Mesothelial cell of epicardium (in vitro differentiated cells): ENCODE data around the gene C19orf85. TPM values are rescaled to one million over a fixed set of nuclear protein-coding genes. Genes with fewer than 3 reads are reported as not detected.
A peak's percentile ranks its signal among the peaks of the same experiment; 100 is the strongest.
"Not testable (repeated sequence)": the region's sequence is repeated elsewhere in the genome, so short reads cannot be mapped to it uniquely, and the experiment has no call there.

Experiments
- DNase-seq, 2 experiments: peaks; one replicate each; pipeline ENCODE4 v3.0.0; 2021; ENCODE audit warnings: low spot score in 2 of 2; ENCODE audit not compliant: unreplicated experiment in 2 of 2
- H3K27ac Mint-ChIP-seq: 2 replicates; pipeline ENCODE4 v1.8.0; 2021; ENCODE audit warnings: mixed read lengths
- H3K27me3 Mint-ChIP-seq: 2 replicates; pipeline ENCODE4 v1.8.0; 2021; ENCODE audit warnings: low read depth, mixed read lengths
- H3K36me3 Mint-ChIP-seq: 2 replicates; pipeline ENCODE4 v1.8.0; 2021; ENCODE audit warnings: mixed read lengths
- H3K4me1 Mint-ChIP-seq: 2 replicates; pipeline ENCODE4 v1.8.0; 2021; ENCODE audit warnings: mixed read lengths
- H3K4me3 Mint-ChIP-seq: 2 replicates; pipeline ENCODE4 v1.8.0; 2021; ENCODE audit warnings: mild to moderate bottlenecking, moderate library complexity, mixed read lengths
- H3K9me3 Mint-ChIP-seq: 2 replicates; pipeline ENCODE4 v1.8.0; 2021; ENCODE audit warnings: mixed read lengths
- total RNA-seq: library from RNA; stranded (reverse); gene quantifications from 3 replicates; pipeline ENCODE4 v1.2.1, GENCODE V29; 2021
- TF ChIP-seq, protein P1 (sequence below): fragments of 200-600 bp; sonication (generic); IDR thresholded peaks from one replicate; pipeline ENCODE4 v1.5.0; 2021; ENCODE audit warnings: antibody characterized with exemption; ENCODE audit not compliant: unreplicated experiment

Gene C19orf85
- total RNA-seq, 1 donor from 2014 or later: not detected

DNA sequence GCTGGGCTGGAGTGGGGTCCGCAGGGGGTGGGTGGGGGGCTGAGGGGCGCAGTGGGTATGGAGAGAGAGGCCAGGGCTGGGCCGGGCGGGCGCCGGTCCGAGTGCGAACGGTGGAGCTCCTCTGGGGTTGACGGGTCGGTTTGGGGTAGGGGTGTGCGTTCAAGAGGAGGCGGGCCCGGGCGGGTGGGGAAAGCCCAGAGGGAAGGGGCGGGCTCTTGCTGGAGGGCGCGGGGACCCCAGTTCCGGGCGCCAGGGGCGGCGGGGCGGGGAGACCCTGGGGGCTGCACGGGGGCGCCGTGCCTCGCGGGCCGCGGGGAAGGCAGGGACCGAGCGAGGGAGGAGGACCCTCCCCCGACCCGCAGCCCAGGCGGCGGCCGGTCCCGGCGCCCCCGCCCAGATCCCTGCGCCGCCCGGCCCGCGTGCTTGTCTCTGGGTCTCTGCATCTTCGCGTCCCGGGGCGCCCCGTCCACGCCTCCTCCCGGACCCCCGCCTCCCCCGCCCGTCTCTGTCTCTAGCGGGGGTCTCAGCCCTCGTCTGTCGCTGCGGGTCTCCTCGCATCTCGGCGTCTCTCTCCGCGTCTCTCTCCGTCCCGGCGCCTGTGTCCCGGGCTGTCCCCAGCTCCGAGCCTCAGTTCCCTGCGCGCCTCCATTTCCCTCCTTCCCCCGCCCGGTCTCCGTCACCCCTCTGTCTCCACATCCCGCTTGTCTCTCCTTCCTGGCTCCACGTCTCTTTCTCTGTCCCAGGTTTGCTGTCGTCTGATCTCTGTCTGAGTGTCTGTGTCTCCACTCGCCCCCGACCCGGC, 13.2 kb downstream of the C19orf85 start:
- Mint-ChIP-seq H3K4me3 (peak overlapping the region; percentile 60), H3K36me3 (peaks cover 3% of the 10 kb centered on the region), H3K4me1 (peaks cover 7% of the 10 kb centered on the region), H3K27ac (no peak overlapping the region), H3K9me3 (no peaks in the 10 kb centered on the region), H3K27me3 (peaks cover 35% of the 10 kb centered on the region)
- TF ChIP-seq, protein P1, sequence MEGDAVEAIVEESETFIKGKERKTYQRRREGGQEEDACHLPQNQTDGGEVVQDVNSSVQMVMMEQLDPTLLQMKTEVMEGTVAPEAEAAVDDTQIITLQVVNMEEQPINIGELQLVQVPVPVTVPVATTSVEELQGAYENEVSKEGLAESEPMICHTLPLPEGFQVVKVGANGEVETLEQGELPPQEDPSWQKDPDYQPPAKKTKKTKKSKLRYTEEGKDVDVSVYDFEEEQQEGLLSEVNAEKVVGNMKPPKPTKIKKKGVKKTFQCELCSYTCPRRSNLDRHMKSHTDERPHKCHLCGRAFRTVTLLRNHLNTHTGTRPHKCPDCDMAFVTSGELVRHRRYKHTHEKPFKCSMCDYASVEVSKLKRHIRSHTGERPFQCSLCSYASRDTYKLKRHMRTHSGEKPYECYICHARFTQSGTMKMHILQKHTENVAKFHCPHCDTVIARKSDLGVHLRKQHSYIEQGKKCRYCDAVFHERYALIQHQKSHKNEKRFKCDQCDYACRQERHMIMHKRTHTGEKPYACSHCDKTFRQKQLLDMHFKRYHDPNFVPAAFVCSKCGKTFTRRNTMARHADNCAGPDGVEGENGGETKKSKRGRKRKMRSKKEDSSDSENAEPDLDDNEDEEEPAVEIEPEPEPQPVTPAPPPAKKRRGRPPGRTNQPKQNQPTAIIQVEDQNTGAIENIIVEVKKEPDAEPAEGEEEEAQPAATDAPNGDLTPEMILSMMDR: no peak
- DNase-seq: no peak

- no peak overlapping the region for H3K4me3 Mint-ChIP-seq
- H3K4me1 Mint-ChIP-seq: peaks cover 7% of the 10 kb centered on the region
- TF ChIP-seq, protein P1: no peak
- peaks cover 52% of the 10 kb centered on the region for H3K27me3 Mint-ChIP-seq
- H3K9me3 Mint-ChIP-seq: no peaks in the 10 kb centered on the region
- H3K27ac Mint-ChIP-seq: no peak overlapping the region
- DNase-seq: no peak
- H3K36me3 Mint-ChIP-seq: no peaks in the 10 kb centered on the region
These were observed 15.1 kb downstream of the C19orf85 start for GRCh38 chr19:55449469-55449868.

- not testable (repeated sequence) for H3K9me3 Mint-ChIP-seq, H3K36me3 Mint-ChIP-seq, H3K27ac Mint-ChIP-seq, H3K4me1 Mint-ChIP-seq, DNase-seq, H3K4me3 Mint-ChIP-seq
- H3K27me3 Mint-ChIP-seq: peaks cover 57% of the 10 kb centered on the region
These were observed 16.4 kb downstream of the C19orf85 start for GRCh38 chr19:55448175-55448490.

DNA sequence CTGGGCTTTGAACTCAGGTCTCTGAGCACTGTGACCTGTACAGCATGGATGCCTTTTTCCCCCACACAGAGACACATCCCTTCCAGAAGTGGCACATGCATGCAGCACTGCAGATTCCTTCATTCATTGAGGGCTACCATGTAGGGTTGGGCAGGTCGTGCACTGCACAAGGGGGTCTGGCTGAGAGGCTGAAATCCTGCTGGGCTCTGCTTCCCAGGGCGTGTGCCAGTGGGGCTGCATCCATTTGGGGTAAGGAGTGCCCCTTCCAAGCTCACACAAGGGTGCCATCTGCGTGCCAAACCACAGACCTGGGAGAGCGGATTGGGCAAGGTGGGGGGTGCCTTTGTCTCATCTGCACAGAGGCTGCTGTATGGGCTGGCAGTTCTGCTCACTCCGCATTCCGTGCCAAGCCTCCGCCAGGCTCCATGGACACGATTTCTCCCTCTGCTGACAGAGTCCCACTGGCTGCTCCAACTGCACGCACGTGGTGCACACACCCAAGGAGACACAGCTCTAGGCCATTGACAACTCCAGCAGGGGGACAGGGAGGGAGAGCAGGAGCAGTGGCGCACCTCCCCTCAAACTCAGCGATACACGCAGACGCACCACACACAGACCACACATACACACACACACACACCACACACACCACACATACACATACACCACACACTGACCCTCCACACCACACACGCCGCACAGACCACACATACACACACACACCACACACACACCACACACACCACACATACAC, 17.0 kb downstream of the C19orf85 start:
- H3K4me1 Mint-ChIP-seq: peaks cover 6% of the 10 kb centered on the region
- peaks cover 57% of the 10 kb centered on the region for H3K27me3 Mint-ChIP-seq
- H3K4me3 Mint-ChIP-seq: no peak overlapping the region
- DNase-seq: no peak
- H3K27ac Mint-ChIP-seq: no peak overlapping the region
- H3K9me3 Mint-ChIP-seq: no peaks in the 10 kb centered on the region
- H3K36me3 Mint-ChIP-seq: no peaks in the 10 kb centered on the region
- TF ChIP-seq, protein P1: no peak

DNA sequence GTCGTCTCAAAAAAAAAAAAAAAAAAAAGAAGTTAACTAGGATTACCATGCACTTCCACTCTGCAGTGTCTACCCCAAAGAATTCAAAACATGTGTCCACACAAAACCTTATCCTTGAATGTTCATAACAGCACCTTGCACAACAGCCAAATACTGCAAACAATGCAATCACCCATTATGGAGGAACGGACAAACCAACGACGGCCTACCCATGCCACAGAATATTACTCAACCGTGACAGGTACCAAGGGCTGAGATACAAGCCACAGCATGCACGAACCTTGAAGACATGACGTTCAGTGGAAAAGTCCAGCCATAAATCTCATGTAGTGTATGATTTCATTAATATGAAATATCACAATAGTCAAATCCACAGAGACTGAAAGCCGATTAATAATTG, 18.5 kb downstream of the C19orf85 start:
- Mint-ChIP-seq H3K9me3 (no peaks in the 10 kb centered on the region), H3K27me3 (peaks cover 60% of the 10 kb centered on the region), H3K27ac (no peak overlapping the region), H3K36me3 (no peaks in the 10 kb centered on the region), H3K4me1 (peaks cover 8% of the 10 kb centered on the region), H3K4me3 (no peak overlapping the region)
- no peak for DNase-seq
- TF ChIP-seq, protein P1: no peak

- Mint-ChIP-seq H3K27me3 (peaks cover 66% of the 10 kb centered on the region), H3K36me3 (no peaks in the 10 kb centered on the region), H3K27ac (no peak overlapping the region), H3K9me3 (no peaks in the 10 kb centered on the region), H3K4me3 (no peak overlapping the region), H3K4me1 (peaks cover 11% of the 10 kb centered on the region)
- TF ChIP-seq, protein P1: no peak
- DNase-seq: no peak
These were observed 19.9 kb downstream of the C19orf85 start for GRCh38 chr19:55444646-55445045.
